GM12878 (cell line): ENCODE measurements around the gene TAPT1. TPM values are rescaled to one million over a fixed set of nuclear protein-coding genes. Genes with fewer than 3 reads are reported as not detected.

Source experiments
- ATAC-seq: fragments of 200-7000 bp; cut with Tn5 transposase; 3 replicates; pipeline ENCODE4 v1.9.1; 2020; ENCODE audit warnings: mild to moderate bottlenecking, moderate library complexity
- BruUV-seq: library from RNA; stranded (reverse); fragments of 400-500 nt; replicated peaks from 2 replicates; lab custom pipeline; 2021; lab: Mats Ljungman, UMichigan
- CTCF ChIA-PET: fragments of 300-600 bp; sonication (Branson Sonifier 250); formaldehyde crosslinking; extraction: SDS; loops from one replicate; lab custom pipeline; 2021; ENCODE audit warnings: inconsistent platforms; lab: Yijun Ruan, JAX
- POLR2A ChIA-PET: fragments of 350-600 bp; formaldehyde crosslinking; extraction: SDS; loops from one replicate; lab custom pipeline; 2021; ENCODE audit warnings: inconsistent platforms; lab: Charles Lee
- RAD21 ChIA-PET: fragments of 300-600 bp; sonication (Branson Sonifier 250); formaldehyde crosslinking; loops from one replicate; lab custom pipeline; 2023; ENCODE audit warnings: antibody characterized with exemption; ENCODE audit not compliant: unreplicated experiment; lab: Charles Lee
- SMC1A ChIA-PET: fragments of 300-600 bp; sonication (Branson Sonifier 250); formaldehyde crosslinking; loops from one replicate; lab custom pipeline; 2023; ENCODE audit not compliant: unreplicated experiment, uncharacterized antibody; lab: Charles Lee
- DNase-seq: peaks from one replicate; pipeline ENCODE4 v3.0.0-alpha.2; 2011; ENCODE audit warnings: low read depth, low spot score
- FAIRE-seq: peaks from 3 replicates; lab custom pipeline; 2011; peaks lifted over from hg19 to GRCh38; lab: Jason Lieb, UNC
- H2AFZ ChIP-seq: 2 replicates; pipeline ENCODE4 v1.6.0; 2011; ENCODE audit warnings: low read depth, low read length, control low read depth; ENCODE audit not compliant: control insufficient read depth
- H3K27ac ChIP-seq: 2 replicates; pipeline ENCODE4 v1.5.1; 2011; ENCODE audit warnings: control low read depth; ENCODE audit not compliant: control insufficient read depth, insufficient read depth
- H3K27me3 ChIP-seq, 2 experiments: replicated peaks in 1 of 2; 2 replicates each; pipeline versions ENCODE4 v1.6.0 to v1.6.1; 2011; ENCODE audit warnings: low read length in 1 of 2; ENCODE audit not compliant: control insufficient read depth in 2 of 2, insufficient read depth in 2 of 2
- H3K36me3 ChIP-seq, 2 experiments: 2 replicates each; pipeline ENCODE4 v1.5.1; 2011; ENCODE audit warnings: low read length in 1 of 2; ENCODE audit not compliant: control insufficient read depth in 2 of 2, insufficient read depth in 2 of 2
- H3K4me1 ChIP-seq: 2 replicates; pipeline ENCODE4 v1.6.1; 2011; ENCODE audit warnings: mild to moderate bottlenecking, low read length, moderate library complexity, mixed read lengths; ENCODE audit not compliant: control insufficient read depth, insufficient read depth
- H3K4me2 ChIP-seq: 2 replicates; pipeline ENCODE4 v1.6.0; 2011; ENCODE audit warnings: control low read depth; ENCODE audit not compliant: control insufficient read depth, insufficient read depth
- H3K4me3 ChIP-seq: fragments of 200-600 bp; sonication (generic); 2 replicates; pipeline ENCODE4 v1.5.1; 2016
- H3K79me2 ChIP-seq: 2 replicates; pipeline ENCODE4 v1.6.0; 2011; ENCODE audit warnings: low read length; ENCODE audit not compliant: control insufficient read depth, insufficient read depth
- H3K9ac ChIP-seq: 2 replicates; pipeline ENCODE4 v1.8.0; 2011; ENCODE audit warnings: low read length, control low read depth, mixed read lengths; ENCODE audit not compliant: control insufficient read depth, insufficient read depth
- H3K9me3 ChIP-seq: replicated peaks from 3 replicates; pipeline ENCODE4 v1.5.1; 2011; ENCODE audit warnings: mild to moderate bottlenecking, low read length; ENCODE audit not compliant: control insufficient read depth, insufficient read depth
- H4K20me1 ChIP-seq: 2 replicates; pipeline ENCODE4 v1.6.0; 2011; ENCODE audit not compliant: control insufficient read depth, insufficient read depth
- EZH2 ChIP-seq: IDR thresholded peaks from 2 replicates; pipeline ENCODE4 v1.6.1; 2012; ENCODE audit warnings: low read depth, mild to moderate bottlenecking, control low read depth, inconsistent platforms, low read length, borderline replicate concordance; ENCODE audit not compliant: control insufficient read depth
- HDAC6 ChIP-seq: fragments of 200-600 bp; sonication (generic); IDR thresholded peaks from one replicate; pipeline ENCODE4 v1.8.0; 2017; ENCODE audit warnings: antibody characterized with exemption; ENCODE audit not compliant: unreplicated experiment
- RAD51 ChIP-seq: fragments of 450-650 bp; IDR thresholded peaks from 2 replicates; pipeline ENCODE4 v1.6.1; 2016; ENCODE audit warnings: moderate library complexity, mild to moderate bottlenecking, inconsistent platforms
- WGBS: methylation state at CpG from one replicate; pipeline ENCODE4 v1.1.6; 2016; ENCODE audit warnings: low lambda C conversion rate; ENCODE audit not compliant: insufficient replicate concordance, insufficient coverage; ENCODE audit errors: missing lambda C conversion rate; 5-methylcytosine and 5-hydroxymethylcytosine counted together
- in situ Hi-C: fragments of 300-500 bp; cut with MboI; formaldehyde crosslinking; loops from 9 replicates; pipeline ENCODE4 v1.14.3; 2018; ENCODE audit warnings: mixed read lengths
- intact Hi-C: fragments of 100-400 bp; cut with micrococcal nuclease; formaldehyde crosslinking; loops from one replicate; pipeline ENCODE4 v1.14.2; 2022; ENCODE audit not compliant: unreplicated experiment
- polyA plus RNA-seq, 11 experiments: library from polyadenylated mRNA; depleted of rRNA in 4 of 11; unstranded in 6 of 11; stranded (reverse) in 5 of 11; fragments of >200 nt; fragmentation: Nextera tagmentation in 4 of 11; fragmentation: Illumina TruSeq in 1 of 11; extraction: Ambion mirVana in 4 of 11; extraction: Trizol in 1 of 11; gene quantifications; 1 replicate in 1 of 11; 2 replicates in 10 of 11; pipeline versions ENCODE4 v1.2.1 to v1.2.3, GENCODE V29; 2011 to 2016; ENCODE audit warnings: inconsistent platforms in 2 of 11, missing spikeins in 2 of 11, low read depth in 1 of 11
- total RNA-seq, 4 experiments: library from RNA; depleted of rRNA in 3 of 4; stranded (reverse); fragments of >200 nt in 3 of 4; fragmentation: Illumina TruSeq in 1 of 4; extraction: Trizol in 1 of 4; gene quantifications; 2 replicates each; pipeline versions ENCODE4 v1.2.1 to v1.2.3, GENCODE V29; 2013 to 2021
- TF ChIP-seq, protein P1 (sequence below): fragments of 450-650 bp; IDR thresholded peaks from 2 replicates; pipeline ENCODE4 v1.6.1; 2017; ENCODE audit warnings: mild to moderate bottlenecking, moderate library complexity

Gene TAPT1
- total and polyA plus RNA-seq, 10 of the 15 experiments (the other 5 are each of a cell fraction or from before 2014, with no cell fraction given), result 0.91 to 23.3 (median 9.5) TPM

- RAD21 ChIA-PET, result interaction anchor here (0.6 to 3.7 kb wide), 6 partner anchors 8 to 176 kb away, joined by 3 to 24 read pairs (median 4); no protein-coding TSS in a partner anchor
- CTCF ChIA-PET, result interaction anchor here (0.6 to 6.1 kb wide), 29 partner anchors 8 to 1122 kb away, joined by 3 to 78 read pairs (median 5); partner anchors contain the start of gene TAPT1
- H3K79me2 ChIP-seq, result peaks cover 1% of the 10 kb centered on the region; the same call in 1 of the 2 replicates
- no peak overlapping the region for H2AFZ ChIP-seq
- FAIRE-seq (no peak), DNase-seq (no peak), ATAC-seq (no peak)
- H3K4me2 ChIP-seq, result no peak overlapping the region
- H4K20me1 ChIP-seq, result no peaks in the 10 kb centered on the region
- POLR2A ChIA-PET, result no interaction called here
- no peak overlapping the region for H3K27ac ChIP-seq
- H3K4me1 ChIP-seq, result peaks cover 6% of the 10 kb centered on the region
- H3K9me3 ChIP-seq, result no peaks in the 10 kb centered on the region
- SMC1A ChIA-PET, result interaction anchor here (0.7 to 2.4 kb wide), 8 partner anchors 10 to 188 kb away, joined by 3 to 14 read pairs (median 6); no protein-coding TSS in a partner anchor
- in situ Hi-C loops (loop anchor here (10.0 kb wide), 1 partner anchor 402 kb away; no protein-coding TSS in a partner anchor), intact Hi-C loops (no loop called here)
- no peak overlapping the region for H3K4me3 ChIP-seq
- BruUV-seq, result no TSS peak
- H3K36me3 ChIP-seq, result peaks cover 2 to 7% of the 10 kb centered on the region in 2 experiments; a peak in 3 of 4 replicates
- H3K9ac ChIP-seq, result no peak overlapping the region
- WGBS, result 100% methylated on average over 5 of the region's 5 CpGs
- no peaks in the 10 kb centered on the region for H3K27me3 ChIP-seq
- TF ChIP-seq EZH2, result no peak
- TF ChIP-seq HDAC6, result no peak
- no peak for TF ChIP-seq RAD51
- TF ChIP-seq, protein P1, sequence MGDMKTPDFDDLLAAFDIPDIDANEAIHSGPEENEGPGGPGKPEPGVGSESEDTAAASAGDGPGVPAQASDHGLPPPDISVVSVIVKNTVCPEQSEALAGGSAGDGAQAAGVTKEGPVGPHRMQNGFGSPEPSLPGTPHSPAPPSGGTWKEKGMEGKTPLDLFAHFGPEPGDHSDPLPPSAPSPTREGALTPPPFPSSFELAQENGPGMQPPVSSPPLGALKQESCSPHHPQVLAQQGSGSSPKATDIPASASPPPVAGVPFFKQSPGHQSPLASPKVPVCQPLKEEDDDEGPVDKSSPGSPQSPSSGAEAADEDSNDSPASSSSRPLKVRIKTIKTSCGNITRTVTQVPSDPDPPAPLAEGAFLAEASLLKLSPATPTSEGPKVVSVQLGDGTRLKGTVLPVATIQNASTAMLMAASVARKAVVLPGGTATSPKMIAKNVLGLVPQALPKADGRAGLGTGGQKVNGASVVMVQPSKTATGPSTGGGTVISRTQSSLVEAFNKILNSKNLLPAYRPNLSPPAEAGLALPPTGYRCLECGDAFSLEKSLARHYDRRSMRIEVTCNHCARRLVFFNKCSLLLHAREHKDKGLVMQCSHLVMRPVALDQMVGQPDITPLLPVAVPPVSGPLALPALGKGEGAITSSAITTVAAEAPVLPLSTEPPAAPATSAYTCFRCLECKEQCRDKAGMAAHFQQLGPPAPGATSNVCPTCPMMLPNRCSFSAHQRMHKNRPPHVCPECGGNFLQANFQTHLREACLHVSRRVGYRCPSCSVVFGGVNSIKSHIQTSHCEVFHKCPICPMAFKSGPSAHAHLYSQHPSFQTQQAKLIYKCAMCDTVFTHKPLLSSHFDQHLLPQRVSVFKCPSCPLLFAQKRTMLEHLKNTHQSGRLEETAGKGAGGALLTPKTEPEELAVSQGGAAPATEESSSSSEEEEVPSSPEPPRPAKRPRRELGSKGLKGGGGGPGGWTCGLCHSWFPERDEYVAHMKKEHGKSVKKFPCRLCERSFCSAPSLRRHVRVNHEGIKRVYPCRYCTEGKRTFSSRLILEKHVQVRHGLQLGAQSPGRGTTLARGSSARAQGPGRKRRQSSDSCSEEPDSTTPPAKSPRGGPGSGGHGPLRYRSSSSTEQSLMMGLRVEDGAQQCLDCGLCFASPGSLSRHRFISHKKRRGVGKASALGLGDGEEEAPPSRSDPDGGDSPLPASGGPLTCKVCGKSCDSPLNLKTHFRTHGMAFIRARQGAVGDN, result no peak
- TF ChIP-seq, all 136 proteins: peak for 0
Measured at GRCh38 chr4:16206301-16206700, 20.0 kb downstream of the TAPT1 start.
